ENCODE results near the gene SLC9C2. TPM values are rescaled to one million over a fixed set of nuclear protein-coding genes. Genes with fewer than 3 reads are reported as not detected.

Gene SLC9C2
- total RNA-seq, 4 donors from 2014 or later, result not detected

DNA sequence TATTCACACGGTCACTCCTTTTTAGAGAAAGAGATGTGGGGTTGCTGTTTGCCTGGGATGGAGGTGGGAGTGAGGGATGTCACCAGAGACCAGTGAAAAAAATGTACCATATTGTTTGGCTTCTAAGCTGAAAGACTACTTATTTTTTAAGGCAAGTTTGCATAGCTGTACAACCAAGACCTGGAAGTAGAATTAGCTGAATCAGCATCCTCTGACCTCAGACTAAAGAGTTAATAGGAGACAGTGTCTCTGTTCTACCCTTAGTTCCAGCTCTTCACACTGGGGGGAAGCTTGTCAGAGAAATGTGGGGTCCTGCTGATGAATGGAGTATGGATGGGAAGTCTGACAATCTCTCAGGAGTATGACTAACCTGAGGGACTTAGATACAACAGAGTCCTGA, 41.6 kb downstream of the SLC9C2 start:
- no peak for ATAC-seq
- H3K27ac ChIP-seq, result no peak overlapping the region
- no peaks in the 10 kb centered on the region for H3K4me1 ChIP-seq
- no peaks in the 10 kb centered on the region for H3K27me3 ChIP-seq
- no peak overlapping the region for H3K4me3 ChIP-seq
- H3K36me3 ChIP-seq, result no peaks in the 10 kb centered on the region
- TF ChIP-seq POLR2A (IDR thresholded peaks at IDR 0.05) (no peak), POLR2AphosphoS5 (IDR thresholded peaks at IDR 0.05) (no peak), EP300 (IDR thresholded peaks at IDR 0.05) (no peak)
- TF ChIP-seq, protein P1, sequence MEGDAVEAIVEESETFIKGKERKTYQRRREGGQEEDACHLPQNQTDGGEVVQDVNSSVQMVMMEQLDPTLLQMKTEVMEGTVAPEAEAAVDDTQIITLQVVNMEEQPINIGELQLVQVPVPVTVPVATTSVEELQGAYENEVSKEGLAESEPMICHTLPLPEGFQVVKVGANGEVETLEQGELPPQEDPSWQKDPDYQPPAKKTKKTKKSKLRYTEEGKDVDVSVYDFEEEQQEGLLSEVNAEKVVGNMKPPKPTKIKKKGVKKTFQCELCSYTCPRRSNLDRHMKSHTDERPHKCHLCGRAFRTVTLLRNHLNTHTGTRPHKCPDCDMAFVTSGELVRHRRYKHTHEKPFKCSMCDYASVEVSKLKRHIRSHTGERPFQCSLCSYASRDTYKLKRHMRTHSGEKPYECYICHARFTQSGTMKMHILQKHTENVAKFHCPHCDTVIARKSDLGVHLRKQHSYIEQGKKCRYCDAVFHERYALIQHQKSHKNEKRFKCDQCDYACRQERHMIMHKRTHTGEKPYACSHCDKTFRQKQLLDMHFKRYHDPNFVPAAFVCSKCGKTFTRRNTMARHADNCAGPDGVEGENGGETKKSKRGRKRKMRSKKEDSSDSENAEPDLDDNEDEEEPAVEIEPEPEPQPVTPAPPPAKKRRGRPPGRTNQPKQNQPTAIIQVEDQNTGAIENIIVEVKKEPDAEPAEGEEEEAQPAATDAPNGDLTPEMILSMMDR (IDR thresholded peaks at IDR 0.05), result no peak
- 71 to 86% methylated on average over 1 of the region's 1 CpG for WGBS, 2 donors (ENCODE audit: low coverage in 1 of 2)
- H3K9me3 ChIP-seq, result peaks cover 0 to 3% (median 0%) of the 10 kb centered on the region in 3 donors

DNA sequence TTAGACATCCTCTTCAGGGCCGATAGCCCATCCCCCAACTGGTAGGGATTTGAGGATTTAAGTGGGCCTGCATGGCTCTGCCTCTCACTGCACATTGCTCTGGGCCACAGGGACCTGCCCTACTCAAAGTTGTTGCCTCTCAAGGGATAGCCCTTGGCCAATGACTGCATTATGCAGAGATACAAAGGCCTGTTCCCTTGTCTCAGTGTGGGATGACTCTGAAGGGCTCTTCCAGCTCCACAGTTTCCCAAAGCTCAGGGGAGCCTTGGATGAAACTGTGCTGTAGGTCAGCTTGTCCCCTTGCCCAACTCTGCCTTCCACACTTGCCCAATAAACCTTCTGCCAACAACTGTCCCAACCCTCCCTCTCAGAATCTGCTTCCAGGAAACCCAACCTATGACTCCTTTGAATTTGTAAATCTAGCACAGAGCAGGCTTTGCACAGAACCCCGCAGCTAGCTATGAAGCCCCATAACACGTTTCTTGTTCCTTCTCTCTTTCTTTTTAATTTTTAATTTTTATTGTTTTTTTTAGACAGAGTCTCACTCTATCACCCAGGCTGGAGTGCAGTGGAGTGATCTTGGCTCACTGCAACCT, 42.5 kb downstream of the SLC9C2 start:
- H3K4me1 ChIP-seq, result no peaks in the 10 kb centered on the region
- no peaks in the 10 kb centered on the region for H3K27me3 ChIP-seq
- no peak overlapping the region for H3K27ac ChIP-seq
- no peak overlapping the region for H3K4me3 ChIP-seq
- ATAC-seq, result no peak
- 79 to 86% methylated on average over 2 to 3 of the region's 3 CpGs for WGBS, 2 donors (ENCODE audit: low coverage in 1 of 2)
- TF ChIP-seq POLR2AphosphoS5 (IDR thresholded peaks at IDR 0.05), result no peak
- TF ChIP-seq, protein P1 (IDR thresholded peaks at IDR 0.05), result no peak
- H3K9me3 ChIP-seq, result no peaks in the 10 kb centered on the region
- H3K36me3 ChIP-seq, result no peaks in the 10 kb centered on the region

DNA sequence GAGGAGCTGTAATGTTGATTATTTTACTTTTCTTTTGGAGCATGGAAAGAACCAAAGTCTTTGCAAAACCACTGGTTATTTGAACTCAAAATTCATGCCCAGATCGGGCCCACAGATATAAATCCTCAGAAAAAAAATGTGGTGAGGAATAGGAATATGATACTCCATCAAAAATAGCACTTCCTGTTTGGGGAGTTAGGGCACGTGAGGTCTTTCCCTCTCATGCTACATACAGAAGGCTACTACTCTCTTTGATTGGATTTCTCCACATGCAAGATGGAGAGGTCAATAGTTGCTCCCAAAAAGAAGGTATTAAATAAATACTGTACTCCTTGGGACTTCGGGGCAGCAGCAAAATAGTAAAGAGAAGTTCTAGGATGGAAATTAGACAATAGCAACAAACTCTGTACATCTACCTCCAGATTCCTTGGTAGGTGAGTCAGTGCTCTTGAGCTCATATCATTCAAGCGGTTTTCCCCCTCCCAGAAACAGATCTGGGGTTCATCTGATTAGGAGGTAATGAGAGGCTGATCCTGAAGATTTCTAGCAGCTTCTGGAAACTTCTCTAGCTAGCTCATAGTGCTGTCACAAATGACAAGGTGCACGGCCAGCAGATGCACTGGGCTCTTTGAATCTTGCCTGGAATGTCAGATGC, 47.1 kb downstream of the SLC9C2 start:
- 60 to 67% methylated on average over 2 to 4 of the region's 5 CpGs for WGBS, 2 donors (ENCODE audit: low coverage in 1 of 2)

DNA sequence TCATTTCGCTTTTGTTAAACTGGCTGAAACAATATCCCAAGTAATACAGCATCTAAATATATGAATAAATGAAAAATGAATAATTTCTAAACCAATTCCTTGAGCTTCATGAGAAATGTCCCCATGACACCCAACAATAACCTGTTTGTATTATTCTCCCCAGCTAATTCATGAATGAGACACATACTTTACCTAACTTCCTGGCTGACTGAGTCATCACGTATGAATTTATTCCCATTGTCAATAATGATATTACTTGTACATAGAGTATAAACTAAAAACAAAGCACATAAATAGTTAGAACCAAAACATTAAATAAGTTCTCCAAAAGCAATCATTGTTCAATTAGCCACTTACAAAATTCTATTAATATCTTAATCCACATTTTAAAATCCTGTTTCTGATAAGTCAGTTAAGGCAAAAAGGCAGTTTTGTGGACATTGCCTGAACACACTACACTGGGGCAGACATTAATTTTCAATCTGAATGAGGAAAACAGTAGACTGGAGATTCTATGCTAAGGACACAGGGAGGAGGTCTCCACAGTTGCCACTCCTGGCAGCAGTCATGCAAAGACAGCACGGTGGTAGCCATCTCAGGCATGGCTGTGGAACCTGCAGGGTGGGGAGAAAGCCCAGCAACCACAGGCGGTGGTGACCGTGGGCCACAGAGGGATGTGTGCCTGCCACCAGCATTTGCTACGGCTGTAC, 48.2 kb downstream of the SLC9C2 start:
- H3K4me1 ChIP-seq, result no peaks in the 10 kb centered on the region
- WGBS, 2 donors (ENCODE audit: low coverage in 1 of 2), result 89 to 90% methylated on average over 5 to 6 of the region's 6 CpGs
- no peak for ATAC-seq
- no peak overlapping the region for H3K4me3 ChIP-seq
- no peaks in the 10 kb centered on the region for H3K36me3 ChIP-seq
- TF ChIP-seq POLR2AphosphoS5 (IDR thresholded peaks at IDR 0.05) (no peak), EP300 (IDR thresholded peaks at IDR 0.05) (no peak), POLR2A (IDR thresholded peaks at IDR 0.05) (no peak)
- TF ChIP-seq, protein P1 (IDR thresholded peaks at IDR 0.05), result no peak
- H3K9me3 ChIP-seq, result no peaks in the 10 kb centered on the region
- H3K27me3 ChIP-seq, result no peaks in the 10 kb centered on the region
- H3K27ac ChIP-seq, result no peak overlapping the region

More for the DNA sequence above, 47.1 kb downstream of the SLC9C2 start:
- Histone ChIP-seq H3K4me3 (no peak overlapping the region), H3K27me3 (no peaks in the 10 kb centered on the region), H3K27ac (no peak overlapping the region), H3K36me3 (no peaks in the 10 kb centered on the region), H3K4me1 (no peaks in the 10 kb centered on the region), H3K9me3 (no peaks in the 10 kb centered on the region)
- TF ChIP-seq, protein P1 (IDR thresholded peaks at IDR 0.05), result no peak
- no peak for TF ChIP-seq EP300 (IDR thresholded peaks at IDR 0.05)
- TF ChIP-seq POLR2A (IDR thresholded peaks at IDR 0.05), result no peak
- no peak for TF ChIP-seq POLR2AphosphoS5 (IDR thresholded peaks at IDR 0.05)
- ATAC-seq, result no peak

Data from gastroesophageal sphincter (tissue), 4 donors.